Measurements from ENCODE around the gene CCSER1.
"Not testable (repeated sequence)": the region's sequence is repeated elsewhere in the genome, so short reads cannot be mapped to it uniquely, and the experiment has no call there.

GRCh38 chr4:91405431-91405830 is 1278.2 kb downstream of the CCSER1 start:
- not testable (repeated sequence) for TF ChIP-seq CTCF (conservative IDR thresholded peaks at IDR 0.05; ENCODE audit: low read depth in 2 of 2); REST (IDR thresholded peaks at IDR 0.05; ENCODE audit: unreplicated experiment); JUNB (IDR thresholded peaks at IDR 0.05; ENCODE audit: unreplicated experiment)
